G401.6 (cell line): ENCODE results near the gene MTERF4.

Experiments used
- FAIRE-seq: peaks from 2 replicates; lab custom pipeline; 2012; peaks lifted over from hg19 to GRCh38; lab: Jason Lieb, UNC

Gene MTERF4

DNA sequence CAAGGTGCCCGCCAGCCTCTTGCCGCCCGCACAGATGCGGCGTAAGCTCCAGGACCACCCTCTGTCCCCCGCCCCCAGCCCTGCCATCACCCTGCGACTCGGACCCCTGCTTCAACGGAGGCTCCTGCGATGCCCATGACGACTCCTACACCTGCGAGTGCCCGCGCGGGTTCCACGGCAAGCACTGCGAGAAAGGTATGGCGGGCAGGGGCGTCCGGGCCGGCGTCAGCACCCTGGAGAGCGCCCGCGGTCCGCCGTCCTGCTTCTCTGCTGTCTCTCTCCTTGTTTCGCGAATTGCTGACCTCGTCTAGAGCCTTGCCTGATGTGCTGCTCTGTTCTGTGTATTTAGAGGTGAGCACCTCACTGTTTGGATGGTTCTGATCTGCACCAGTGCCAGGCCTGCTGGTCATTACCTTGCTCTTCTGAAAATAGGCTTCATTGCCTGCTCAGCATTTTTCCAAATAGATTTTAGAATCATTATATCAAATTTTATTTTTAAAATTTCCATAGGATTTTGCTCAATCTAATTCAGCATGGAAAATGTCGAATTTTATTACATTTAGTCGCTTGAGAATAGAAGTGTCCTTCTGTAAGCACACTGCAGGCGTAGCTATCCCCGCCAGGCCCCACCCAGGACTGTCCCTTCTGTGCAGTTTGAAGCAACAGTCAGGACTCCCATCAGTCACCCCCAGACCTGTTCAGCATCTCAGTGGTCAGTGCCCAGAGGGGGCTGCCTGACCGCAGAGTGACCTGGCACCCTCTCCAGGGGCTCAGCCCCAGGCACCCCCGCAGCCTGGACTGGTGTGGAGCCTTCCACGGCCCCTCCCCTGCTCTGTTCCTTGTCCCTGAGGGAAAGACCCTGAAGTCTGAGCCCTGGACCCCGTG, 52.1 kb downstream of the MTERF4 start:
- FAIRE-seq: no peak

DNA sequence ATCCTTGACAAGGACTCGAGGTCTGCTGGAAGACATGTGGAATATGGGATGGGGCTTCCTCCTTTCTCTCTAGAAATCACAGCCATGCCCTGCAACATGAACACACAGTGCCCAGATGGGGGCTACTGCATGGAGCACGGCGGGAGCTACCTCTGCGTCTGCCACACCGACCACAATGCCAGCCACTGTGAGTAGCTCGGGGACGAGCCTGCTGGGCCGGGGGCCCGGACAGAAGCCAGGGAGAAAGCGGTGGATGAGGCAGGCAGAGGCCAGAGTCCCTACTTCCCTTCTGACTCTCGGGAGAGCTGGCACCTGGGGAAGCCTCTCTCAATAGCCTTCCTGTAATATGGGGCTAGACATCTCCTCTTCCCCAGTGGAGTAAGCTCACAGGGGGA, 53.1 kb downstream of the MTERF4 start:
- FAIRE-seq: no peak

DNA sequence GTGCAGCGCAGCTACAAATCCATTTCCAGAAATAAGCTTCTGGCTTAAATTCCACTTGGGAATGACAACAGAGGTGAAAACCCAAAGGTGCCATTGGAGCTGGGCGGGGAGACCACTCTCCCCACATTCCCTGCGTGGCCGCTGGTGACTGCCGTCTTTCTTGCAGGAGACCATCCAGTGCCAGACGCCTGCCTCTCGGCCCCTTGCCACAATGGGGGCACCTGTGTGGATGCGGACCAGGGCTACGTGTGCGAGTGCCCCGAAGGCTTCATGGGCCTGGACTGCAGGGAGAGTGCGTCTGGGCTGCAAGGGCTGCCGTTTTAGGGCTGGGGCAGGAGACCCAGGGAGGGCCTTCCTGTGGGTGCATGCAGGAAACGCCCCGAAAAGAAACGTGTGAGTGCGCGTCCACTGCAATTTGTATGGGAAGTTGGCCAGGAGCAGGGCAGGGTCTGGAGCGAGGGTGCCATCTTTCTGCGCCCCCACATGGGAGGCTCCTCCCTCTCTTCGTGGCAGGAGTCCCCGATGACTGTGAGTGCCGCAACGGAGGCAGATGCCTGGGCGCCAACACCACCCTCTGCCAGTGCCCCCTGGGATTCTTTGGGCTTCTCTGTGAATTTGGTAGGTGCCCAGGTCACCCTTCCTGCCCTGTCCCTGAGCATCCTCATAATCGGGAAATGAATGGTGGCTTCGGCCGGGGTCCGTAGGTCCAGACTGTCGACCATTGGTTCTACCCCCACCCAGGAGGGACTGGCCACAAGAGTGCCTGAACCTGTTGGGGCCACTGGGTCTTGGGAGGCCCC, 53.7 kb downstream of the MTERF4 start:
- FAIRE-seq: no peak

DNA sequence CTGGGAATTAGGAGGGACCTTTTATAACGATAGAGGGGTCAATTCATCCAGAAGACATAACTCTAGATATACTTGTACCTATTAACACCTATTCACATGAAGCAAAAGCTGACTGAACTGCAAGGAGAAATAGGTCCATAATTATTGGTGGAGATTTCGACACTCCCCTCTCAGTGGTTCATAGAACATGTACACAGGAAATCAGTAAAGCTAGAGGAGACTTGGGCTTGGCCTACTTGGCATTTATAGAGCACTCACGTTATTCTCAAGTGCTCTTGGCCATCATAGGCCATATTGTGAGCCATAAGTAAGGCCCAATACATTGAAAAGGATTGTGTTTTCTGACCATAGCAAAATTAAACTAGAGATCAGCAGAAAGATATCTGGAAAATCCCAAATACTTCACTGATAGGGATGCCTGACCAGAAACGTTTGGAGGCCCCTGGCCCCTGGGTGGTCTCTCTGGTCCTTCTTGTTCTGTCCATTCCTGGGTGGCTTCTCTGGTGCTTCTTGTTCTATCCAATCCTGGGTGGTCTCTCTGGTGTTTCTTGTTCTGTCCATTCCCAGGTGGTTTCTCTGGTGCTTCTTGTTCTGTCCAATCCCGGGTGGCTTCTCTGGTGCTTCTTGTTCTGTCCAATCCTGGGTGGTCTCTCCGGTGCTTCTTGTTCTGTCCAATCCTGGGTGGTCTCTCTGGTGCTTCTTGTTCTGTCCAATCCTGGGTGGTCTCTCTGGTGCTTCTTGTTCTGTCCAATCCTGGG, 54.7 kb downstream of the MTERF4 start:
- FAIRE-seq: no peak
